BLaER1 treated with 17β-estradiol and CSF1 and Interleukin-3, amounts not matched to agents 10 nM and 100 nM (cell line): ENCODE data around the gene GLS.

Experiments used
- H3K27ac ChIP-seq, 11 experiments: shearing (Covaris generic); formaldehyde crosslinking; 2 replicates each; pipeline ENCODE4 v1.8.1; 2022
- H3K27me3 ChIP-seq, 11 experiments: shearing (Covaris generic); formaldehyde crosslinking; 2 replicates each; pipeline ENCODE4 v1.8.1; 2022
- H3K36me3 ChIP-seq, 11 experiments: shearing (Covaris generic); formaldehyde crosslinking; 2 replicates each; pipeline ENCODE4 v1.8.1; 2022
- H3K4me1 ChIP-seq, 10 experiments: shearing (Covaris generic); formaldehyde crosslinking; 2 replicates each; pipeline ENCODE4 v1.8.1; 2022
- H3K4me2 ChIP-seq, 11 experiments: shearing (Covaris generic); formaldehyde crosslinking; 2 replicates each; pipeline ENCODE4 v1.8.1; 2022
- H3K4me3 ChIP-seq, 10 experiments: shearing (Covaris generic); formaldehyde crosslinking; 2 replicates each; pipeline ENCODE4 v1.8.1; 2022
- H3K9ac ChIP-seq, 11 experiments: shearing (Covaris generic); formaldehyde crosslinking; 2 replicates each; pipeline ENCODE4 v1.8.1; 2022
- H3K9me3 ChIP-seq, 11 experiments: shearing (Covaris generic); formaldehyde crosslinking; replicated peaks in 1 of 11; 2 replicates each; pipeline ENCODE4 v1.8.1; 2022
- H4K20me1 ChIP-seq, 11 experiments: shearing (Covaris generic); formaldehyde crosslinking; 2 replicates each; pipeline ENCODE4 v1.8.1; 2022
- Cebpa-rat ChIP-seq, 11 experiments: shearing (Covaris generic); IDR thresholded peaks; 2 replicates each; pipeline ENCODE4 v1.8.1; 2022

Gene GLS

DNA sequence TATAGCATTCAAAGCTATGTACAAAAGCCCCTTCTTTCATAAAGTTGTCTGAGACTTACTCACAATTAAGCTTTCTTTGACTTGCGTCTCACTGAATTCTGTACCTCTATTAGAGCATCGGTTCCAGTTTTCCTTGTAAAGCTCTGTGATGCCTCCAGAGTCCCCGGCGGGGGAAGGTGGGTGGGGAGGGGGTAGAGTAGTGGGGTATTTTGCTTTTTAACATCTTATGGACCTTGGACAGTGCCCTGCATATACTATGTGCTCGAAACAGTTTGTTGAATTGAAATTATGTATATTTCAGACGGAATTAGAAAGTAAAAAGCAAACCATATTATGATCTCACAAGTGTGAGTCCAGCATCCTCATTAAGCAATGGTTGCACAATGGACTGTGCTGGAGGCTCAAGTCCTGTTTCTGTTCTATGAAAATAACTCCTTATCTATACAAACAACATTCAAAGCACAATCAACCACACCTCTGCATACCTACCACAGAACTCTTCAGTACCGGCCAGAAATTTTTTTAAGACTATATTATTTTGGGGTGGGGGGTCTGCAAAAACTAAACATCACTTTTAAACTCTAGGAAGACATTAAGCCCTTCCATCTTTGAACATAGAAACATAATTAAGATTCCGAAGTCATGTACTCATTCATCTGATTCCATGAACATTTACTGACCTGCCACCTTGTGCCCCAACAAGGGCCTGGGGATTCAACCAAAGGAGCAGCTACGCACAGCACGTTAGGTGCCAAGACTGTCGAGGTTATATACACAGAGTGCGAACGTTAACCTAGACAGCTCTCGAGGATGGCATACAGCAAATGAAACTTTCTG is 132.4 kb downstream of the GLS start:
- Histone ChIP-seq H3K36me3 (peaks cover 31 to 43% (median 36%) of the 10 kb centered on the region in 11 experiments), H3K27me3 (no peaks in the 10 kb centered on the region), H3K4me2 (peak overlapping the region; percentile 78 to 94 (median 90)), H3K4me1 (peaks cover 21 to 50% (median 27%) of the 10 kb centered on the region in 10 experiments), H3K9me3 (no peaks in the 10 kb centered on the region; a peak in 1 of 22 replicates), H3K9ac (peak overlapping the region; percentile 83 to 94 (median 89)), H3K4me3 (peak overlapping the region; percentile 69 to 97 (median 89)), H4K20me1 (peaks cover 0 to 38% (median 12%) of the 10 kb centered on the region in 11 experiments; a peak in 8 of 22 replicates), H3K27ac (peak overlapping the region; percentile 71 to 95 (median 87); a peak in 21 of 22 replicates)
- TF ChIP-seq Cebpa-rat (IDR thresholded peaks at IDR 0.05) = peak in 3 of 11 experiments; percentile 17 to 25 (median 20); a peak in 2 of 22 replicates

DNA sequence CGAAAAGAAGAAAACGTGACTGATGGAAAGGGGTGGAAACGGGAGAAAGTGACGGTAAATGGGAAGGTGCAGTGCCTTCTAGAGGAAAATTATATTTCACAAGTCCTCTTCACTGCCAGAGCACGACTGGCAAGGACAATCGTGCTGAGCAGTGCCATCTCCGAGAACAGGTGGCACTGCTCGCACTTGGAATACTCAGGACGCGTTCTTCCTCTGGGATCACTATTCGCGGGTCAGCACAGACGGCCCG is 133.0 kb downstream of the GLS start:
- Histone ChIP-seq H3K27me3 (no peaks in the 10 kb centered on the region), H3K4me3 (peak overlapping the region; percentile 69 to 97 (median 89)), H3K4me2 (peak overlapping the region; percentile 78 to 94 (median 90)), H4K20me1 (peaks cover 0 to 33% (median 12%) of the 10 kb centered on the region in 11 experiments; a peak in 8 of 22 replicates), H3K9ac (peak overlapping the region; percentile 83 to 94 (median 89)), H3K27ac (peak overlapping the region; percentile 71 to 95 (median 87)), H3K36me3 (peaks cover 26 to 38% (median 31%) of the 10 kb centered on the region in 11 experiments; a peak in 21 of 22 replicates), H3K9me3 (no peaks in the 10 kb centered on the region; a peak in 1 of 22 replicates), H3K4me1 (peaks cover 21 to 55% (median 27%) of the 10 kb centered on the region in 10 experiments)
- TF ChIP-seq Cebpa-rat (IDR thresholded peaks at IDR 0.05) = no peak

DNA sequence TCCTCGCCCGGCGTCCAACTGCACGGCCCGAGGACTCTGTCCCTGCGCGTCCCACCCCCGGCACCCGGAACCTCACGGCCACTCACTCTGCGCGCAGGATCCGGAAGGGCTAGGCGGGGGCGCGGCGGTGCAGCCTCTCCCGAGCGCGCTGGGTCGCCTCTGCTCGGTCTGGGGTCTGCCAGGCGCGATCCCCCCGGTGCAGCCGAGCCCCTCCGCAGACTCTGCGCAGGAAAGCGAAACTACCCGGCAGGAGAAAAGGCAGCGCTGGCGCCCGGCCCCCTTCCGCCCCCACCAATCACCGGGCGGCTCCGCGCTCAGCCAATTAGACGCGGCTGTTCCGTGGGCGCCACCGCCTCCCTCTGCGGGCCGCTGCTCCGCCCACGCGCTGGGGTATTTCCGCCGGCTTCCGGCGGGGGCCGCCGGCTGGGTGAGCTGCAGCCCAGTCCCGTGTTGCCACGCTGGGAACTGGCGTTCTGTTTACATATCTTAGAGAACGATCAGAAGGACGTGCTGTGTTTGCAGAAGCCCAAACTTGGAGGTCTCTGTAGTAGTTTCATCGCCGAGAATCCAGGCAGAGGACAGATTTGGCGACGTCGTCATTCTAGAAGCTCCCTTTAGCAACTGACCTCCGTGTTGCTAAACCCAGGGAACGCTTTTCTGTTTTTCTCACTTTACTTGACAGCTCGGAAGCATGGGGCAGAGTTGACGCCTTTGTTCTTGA is 133.5 kb downstream of the GLS start, which contains the start of gene STAT1:
TSS of gene STAT1 (minus strand) at position 240 of the 721 bp plus-strand sequence. CDS start 4,168 bp downstream, outside the sequence.
- no peaks in the 10 kb centered on the region for H3K27me3 ChIP-seq
- H3K4me1 ChIP-seq = peaks cover 21 to 59% (median 27%) of the 10 kb centered on the region in 10 experiments
- TF ChIP-seq Cebpa-rat (IDR thresholded peaks at IDR 0.05) = no peak
- H3K9me3 ChIP-seq = no peaks in the 10 kb centered on the region; a peak in 1 of 22 replicates
- H4K20me1 ChIP-seq = peaks cover 0 to 29% (median 12%) of the 10 kb centered on the region in 11 experiments; a peak in 8 of 22 replicates
- H3K9ac ChIP-seq = peak within 1 kb of the TSS; percentile 83 to 94 (median 89)
- H3K27ac ChIP-seq = peak within 1 kb of the TSS; percentile 71 to 95 (median 87)
- H3K36me3 ChIP-seq = peaks cover 21 to 33% (median 26%) of the 10 kb centered on the region in 11 experiments; a peak in 21 of 22 replicates
- peak within 1 kb of the TSS; percentile 69 to 97 (median 89) for H3K4me3 ChIP-seq
- H3K4me2 ChIP-seq = peak within 1 kb of the TSS; percentile 83 to 94 (median 90)

DNA sequence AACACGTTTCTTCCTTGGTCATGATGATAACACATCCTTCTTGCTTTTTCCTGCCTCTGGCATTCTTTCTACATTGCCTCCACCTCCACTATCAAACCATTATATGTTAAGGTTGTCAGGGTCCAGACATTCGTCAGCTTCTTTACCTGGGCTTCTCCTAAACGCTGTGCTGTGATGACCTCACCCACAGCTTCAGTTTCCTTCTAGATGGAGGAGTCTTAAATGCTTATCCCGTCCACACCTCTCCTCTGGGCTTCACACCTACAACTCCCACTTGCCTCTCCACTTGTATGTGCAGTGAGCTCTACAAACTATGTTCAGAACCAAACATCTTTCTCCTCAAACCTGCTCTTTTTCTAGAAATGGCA is 134.0 kb downstream of the GLS start:
- H3K4me1 ChIP-seq = peaks cover 21 to 64% (median 29%) of the 10 kb centered on the region in 10 experiments
- peak overlapping the region; percentile 66 to 94 (median 89) for H3K9ac ChIP-seq
- TF ChIP-seq Cebpa-rat (IDR thresholded peaks at IDR 0.05) = no peak
- H3K27me3 ChIP-seq = no peaks in the 10 kb centered on the region
- H4K20me1 ChIP-seq = peaks cover 0 to 29% (median 12%) of the 10 kb centered on the region in 11 experiments; a peak in 8 of 22 replicates
- H3K4me2 ChIP-seq = peak overlapping the region; percentile 62 to 93 (median 79)
- no peaks in the 10 kb centered on the region; a peak in 1 of 22 replicates for H3K9me3 ChIP-seq
- peaks cover 15 to 27% (median 21%) of the 10 kb centered on the region in 11 experiments; a peak in 21 of 22 replicates for H3K36me3 ChIP-seq
- peak overlapping the region; percentile 69 to 97 (median 89) for H3K4me3 ChIP-seq
- peak overlapping the region; percentile 71 to 95 (median 87) for H3K27ac ChIP-seq
